GM19438 (cell line): ENCODE measurements around the gene ZC3H7B.
"Not testable (repeated sequence)": the region's sequence is repeated elsewhere in the genome, so short reads cannot be mapped to it uniquely, and the experiment has no call there.

Source experiments
- ATAC-seq: cut with Tn5 transposase; IDR thresholded peaks from one replicate; pipeline ENCODE4 v1.9.1; 2021; ENCODE audit warnings: low read depth; ENCODE audit not compliant: unreplicated experiment

Gene ZC3H7B

DNA sequence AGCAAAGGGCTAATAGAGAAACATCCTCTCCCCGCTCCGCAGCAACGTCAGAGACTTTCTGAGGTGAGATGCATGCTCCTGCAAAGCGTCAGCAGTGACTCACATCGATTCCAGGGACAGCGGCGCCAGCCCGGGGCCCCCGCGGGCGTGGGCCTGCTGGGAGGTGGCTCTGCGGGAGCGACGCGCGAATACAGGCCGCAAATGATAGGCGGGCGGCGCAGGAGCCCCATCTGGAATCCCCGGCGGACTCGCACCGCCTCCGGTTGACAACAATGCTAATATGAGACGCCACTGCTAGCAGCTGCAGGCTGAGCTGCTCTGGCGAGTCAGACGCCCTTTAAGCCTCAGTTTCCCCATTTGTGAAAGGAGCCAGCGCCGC, 15.9 kb upstream of the ZC3H7B start:
- ATAC-seq, result no peak

DNA sequence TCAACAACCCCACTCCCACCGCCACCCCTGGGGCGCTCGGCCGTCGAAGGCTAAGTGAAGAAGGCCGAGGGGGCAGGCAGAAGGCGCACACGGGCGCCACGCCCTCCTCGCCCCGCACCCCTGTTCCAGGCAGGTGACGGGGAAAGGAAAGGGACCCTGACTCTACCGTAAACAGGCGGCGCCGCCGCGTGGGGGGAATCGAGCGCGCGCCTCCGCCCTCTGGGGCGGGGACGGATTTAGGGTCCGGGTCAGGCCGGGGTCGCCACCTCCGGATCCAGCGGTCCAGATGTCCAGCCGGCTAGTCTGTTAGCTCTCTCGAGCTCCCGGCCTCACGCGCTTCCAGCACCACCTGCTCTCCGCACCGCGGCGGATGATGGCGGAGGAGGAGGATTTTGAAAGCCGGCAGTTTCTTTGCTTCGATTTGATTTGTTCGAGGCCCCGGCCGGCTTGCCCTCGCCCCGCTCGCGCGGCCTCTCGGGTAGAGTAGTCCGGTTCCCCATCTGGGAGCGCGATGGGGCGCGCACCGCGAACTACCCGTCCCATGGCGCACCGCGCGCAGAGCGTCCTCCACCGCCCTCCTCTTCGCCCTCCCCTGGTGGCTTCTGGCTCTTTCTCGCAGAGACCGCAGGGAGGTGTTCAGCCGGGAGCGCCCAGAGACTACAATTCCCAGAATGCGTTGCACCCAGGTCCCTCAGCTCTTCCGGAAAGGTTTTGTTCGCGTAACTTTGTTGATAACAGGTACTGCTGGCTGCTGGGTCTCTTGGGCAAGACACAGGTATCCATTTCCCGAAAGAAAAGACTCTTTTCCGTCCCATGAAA, 15.3 kb upstream of the ZC3H7B start, which contains the start of gene RANGAP1:
Gene RANGAP1, minus strand, starts transcription at position 368 of the 819 bp plus-strand sequence. CDS start 5,143 bp downstream, outside the sequence.
- ATAC-seq, result peak; percentile 90

DNA sequence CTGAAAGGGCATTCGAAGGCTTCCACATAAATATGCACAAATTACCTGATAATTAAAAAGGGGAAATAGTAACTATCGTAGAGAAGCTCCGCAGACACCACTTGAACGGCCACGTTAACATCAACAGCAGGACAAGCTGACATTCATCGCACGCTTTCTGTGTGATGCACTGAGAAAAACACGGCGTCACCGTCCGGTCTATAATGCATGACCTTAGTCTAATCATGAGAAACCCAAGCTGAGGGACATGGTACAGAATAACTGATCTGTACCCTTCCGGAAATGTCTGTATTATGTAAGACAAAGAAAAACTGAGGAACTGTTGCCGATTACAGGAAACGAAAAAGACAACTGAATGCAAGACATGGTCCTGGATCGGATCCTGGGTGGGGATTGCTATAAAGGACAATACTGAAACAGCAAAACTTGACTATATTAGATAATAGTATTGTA, 14.7 kb upstream of the ZC3H7B start:
- peak; percentile 12 for ATAC-seq

DNA sequence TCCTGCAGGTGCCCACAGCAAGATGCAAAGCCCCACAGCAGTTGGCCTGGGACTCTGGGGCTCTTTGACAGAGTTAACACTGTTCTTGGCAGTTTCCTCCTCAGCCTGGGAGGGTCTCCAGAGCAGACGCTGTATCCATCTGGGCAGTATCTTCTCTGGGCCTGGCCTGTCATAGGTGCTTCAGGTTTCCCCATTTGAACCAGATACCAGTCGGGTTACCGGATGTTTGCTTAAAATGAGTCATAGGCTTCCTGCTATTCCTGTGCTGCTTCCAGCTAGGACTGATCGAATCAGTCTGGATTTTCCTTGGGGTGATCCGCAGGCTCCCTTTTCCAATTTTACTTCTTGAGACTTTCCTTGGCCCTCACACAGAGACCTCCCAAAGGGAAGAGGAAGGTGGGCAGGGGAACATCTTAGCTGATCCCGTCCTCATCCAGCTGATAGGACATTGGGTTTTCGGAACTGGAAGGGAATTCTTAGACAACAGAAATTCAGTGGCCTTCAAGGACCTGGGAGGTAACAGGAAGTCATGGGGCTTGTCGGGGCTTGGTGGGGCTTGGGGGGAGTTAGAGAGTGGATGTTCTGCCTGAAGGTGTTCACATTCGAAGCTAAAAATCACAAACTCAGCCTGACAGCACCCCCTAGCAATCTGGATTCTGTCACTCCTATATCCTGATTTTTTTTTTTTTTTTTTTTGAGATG, 12.9 kb upstream of the ZC3H7B start:
- no peak for ATAC-seq

DNA sequence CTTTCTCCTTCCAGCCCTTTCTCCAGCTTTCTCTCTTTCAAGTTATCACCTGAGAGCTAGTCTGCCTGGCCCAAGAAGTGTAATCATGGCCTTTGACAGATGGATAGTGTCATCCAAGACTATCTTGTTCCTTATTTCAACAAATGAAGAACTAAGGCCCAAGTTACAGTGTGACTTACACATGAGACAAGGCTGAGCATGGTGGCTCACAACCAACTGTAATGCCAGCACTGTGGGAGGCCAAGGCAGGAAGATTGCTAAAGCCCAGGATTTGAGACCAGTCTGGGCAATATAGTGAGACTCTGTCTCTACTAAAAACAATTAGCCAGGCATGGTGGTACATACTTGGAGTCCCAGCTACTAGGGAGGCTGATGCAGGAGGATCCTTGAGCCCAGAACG, 11.7 kb upstream of the ZC3H7B start:
- ATAC-seq, result no peak

DNA sequence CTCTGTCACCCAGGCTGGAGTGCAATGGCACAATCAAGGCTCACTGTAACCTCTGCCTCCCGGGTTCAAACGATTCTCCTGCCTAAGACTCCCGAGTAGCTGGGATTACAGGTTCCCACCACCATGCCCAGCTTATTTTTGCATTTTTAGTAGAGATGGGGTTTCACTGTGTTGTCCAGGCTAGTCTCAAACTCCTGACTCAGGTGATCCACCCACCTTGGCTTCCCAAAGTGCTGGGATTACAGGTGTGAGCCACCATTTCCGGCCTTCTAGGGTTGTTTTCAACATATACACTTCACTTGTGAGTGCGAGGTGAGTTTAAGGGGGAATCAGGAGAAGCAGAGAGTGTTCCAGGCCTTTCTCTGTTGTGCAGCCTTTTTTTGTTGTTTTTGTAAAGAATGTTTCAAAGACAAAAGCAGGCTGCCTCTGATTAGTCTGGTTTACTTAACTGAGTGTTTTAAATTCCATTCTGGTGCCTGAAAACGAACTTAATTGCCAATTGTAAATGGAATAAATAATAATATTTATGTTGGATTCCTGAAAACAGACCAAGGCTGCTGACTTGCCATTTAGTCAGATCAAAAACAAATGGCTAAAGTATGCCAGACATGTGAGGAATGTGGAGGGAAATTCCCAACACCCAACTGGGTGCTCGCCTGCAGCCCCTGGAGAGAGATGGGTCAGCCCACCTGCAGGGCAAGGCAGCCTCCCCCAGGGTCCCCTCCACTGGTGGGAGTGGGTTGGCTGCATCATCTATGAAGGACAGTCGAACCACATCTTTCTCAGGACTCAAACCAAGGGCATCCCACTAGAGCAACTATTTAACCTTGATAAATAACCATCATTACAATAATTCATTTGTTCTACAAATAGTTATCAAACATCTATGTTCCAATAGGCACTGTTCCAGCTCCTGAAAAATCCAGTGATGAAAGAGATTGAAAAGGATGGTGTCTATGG, 10.8 kb upstream of the ZC3H7B start:
- no peak for ATAC-seq

DNA sequence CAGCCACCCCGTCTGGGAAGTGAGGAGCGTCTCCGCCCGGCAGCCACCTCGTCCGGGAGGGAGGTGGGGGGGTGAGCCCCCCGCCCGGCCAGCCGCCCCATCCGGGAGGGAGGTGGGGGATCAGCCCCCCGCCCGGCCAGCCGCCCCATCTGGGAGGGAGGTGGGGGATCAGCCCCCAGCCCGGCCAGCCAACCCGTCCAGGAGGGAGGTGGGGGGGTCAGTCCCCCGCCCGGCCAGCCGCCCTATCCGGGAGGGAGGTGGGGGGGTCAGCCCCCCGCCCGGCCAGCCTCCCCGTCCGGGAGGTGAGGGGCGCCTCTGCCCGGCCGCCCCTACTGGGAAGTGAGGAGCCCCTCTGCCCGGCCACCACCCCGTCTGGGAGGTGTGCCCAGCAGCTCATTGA, 6.5 kb upstream of the ZC3H7B start:
- ATAC-seq, result not testable (repeated sequence)

DNA sequence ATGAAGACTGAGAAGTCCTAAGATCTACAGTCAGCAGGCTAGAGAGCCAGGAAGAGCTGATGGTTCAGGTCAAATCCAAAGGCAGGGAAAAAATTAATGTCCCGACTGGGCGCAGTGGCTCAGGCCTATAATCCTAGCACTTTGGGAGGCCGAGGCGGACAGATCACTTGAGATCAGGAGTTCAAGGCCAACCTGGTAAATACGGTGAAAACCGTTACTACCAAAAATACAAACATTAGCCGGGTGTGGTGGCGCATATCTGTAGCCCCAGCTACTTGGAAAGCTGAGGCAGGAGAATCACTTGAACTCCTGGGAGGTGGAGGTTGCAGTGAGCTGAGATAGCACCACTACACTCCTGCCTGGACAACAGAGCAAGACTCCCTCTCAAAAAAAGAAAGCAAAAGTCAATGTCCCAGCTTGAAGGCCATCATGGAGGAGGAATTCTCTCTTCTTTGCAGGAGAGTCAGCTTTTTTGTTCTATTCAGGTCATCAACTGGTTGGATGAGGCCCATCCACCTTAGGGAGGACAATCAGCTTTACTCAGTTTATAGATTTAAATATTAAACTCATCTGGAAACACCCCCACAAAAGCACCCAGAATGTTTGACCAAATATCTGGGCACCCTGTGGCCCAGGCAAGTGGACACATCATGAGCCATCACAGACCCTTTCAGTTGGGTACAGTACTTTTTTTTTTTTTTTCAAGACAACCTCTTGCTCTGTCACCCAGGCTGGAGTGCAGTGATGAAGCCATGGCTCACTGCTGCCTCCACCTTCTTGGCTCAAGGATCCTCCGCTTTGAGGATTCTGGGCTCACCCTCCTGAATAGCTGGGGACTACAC, 4.3 kb upstream of the ZC3H7B start:
- ATAC-seq, result no peak

DNA sequence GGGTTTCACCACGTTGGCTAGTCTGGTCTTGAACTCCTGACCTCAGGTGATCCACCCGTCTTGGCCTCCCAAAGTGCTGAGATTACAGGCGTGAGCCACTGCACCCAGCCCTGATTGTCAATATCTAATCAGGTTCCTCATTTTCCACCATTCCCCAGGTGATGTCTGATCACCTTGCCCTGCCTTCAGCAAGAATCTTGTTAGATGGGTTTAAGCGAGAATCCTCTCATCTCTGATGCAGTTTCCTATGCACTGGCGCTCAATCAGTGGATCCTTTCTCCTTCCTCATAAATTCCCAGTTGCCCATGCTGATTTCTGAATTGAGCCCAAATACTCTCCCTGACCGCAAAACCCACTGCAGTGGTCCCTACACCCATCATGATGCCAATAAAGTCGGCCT, 664 bp upstream of the ZC3H7B start:
- no peak for ATAC-seq

DNA sequence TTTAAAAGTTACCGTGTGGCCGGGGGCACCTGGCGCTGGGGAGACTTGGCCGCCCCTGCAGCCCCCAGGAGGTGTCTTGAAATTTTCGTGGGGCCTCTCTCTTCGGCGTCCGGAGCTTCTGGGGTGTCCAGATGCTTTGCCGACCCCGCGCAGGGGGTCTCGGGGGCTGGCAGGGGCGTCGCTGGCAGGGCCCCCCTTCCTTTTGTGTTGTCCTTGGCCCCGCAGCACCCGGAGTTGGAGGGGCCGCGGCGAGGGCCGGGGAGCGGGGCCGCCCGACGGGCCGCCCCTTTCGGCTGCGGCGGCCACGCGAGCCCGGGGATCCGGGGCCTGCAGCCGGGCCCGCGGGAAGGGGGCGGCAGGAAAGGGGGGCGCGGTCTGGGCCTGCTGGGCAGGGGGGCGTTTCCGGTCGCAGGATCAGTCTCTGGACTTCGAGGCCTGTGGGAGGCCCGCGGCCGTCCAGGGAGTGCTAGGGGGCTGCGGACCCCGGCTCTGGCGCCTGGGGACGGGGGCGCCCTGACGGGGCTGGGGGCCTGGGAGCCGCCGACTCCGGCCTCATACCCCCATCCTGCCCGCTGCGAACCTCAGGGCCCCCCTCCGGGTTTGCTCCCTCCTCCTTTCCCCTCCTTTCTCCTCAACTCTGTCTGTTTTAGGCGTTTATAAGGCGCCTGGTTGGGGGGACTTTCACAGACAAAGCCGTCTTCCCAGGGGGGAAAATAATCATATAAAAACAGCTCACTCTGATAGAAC, 869 bp downstream of the ZC3H7B start:
- ATAC-seq, result no peak

DNA sequence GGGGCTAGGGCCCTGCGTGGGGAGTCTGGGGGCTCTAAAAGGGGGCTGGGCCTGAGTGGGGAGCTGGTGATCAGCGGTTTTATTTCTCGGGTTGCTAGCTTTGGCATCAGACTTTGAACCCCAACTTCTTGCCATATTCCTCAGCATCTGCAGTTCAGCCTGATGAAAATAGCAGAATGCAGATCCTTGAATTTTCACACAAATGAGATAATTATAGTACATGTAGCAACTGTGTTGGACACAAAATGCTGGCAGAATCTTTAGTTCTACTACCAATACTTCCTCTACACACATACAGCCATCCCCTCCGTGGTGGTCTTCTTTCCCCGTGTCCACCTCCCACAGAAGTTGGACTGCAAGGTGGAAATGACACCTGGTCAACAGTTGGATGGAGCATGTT, 1.5 kb downstream of the ZC3H7B start:
- no peak for ATAC-seq

DNA sequence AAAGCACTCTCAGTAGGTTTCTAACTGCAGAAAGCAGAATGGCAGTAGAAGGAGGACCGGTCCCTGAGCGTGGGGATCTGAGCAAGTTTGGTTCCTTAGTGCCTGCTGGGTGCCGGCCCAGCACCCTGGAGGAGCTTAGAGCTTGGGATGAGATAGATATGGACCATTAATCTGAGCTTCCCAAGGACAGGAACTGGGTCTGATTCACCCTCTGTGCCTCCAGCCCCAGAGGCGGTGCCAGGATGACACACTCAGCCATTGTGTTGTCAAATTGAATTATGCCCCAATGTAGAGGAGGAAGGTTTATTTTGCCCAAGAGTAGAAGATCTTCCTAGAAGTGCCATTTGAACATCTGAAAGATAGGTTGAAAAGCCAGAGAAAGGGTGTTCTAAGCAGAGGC, 4.3 kb downstream of the ZC3H7B start:
- no peak for ATAC-seq

DNA sequence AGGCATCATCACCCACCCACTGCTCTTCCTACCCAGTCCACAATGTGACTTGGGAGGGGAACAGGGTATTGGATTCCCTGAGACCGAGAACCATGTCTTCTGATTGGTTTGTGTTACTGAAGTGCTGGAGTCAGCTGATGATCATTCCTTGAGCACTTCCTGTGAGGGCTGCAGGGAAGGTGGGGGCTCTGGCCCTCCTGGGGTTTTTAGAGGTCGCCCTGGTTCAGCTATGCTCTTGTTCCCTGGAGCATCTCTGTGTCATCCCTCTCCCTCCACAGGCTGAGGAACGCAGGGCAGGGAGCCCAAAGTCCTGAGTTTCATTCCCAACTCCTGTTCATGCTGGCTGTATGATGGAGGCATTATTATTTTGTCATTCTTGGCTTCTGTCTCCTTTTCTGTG, 6.7 kb downstream of the ZC3H7B start:
- no peak for ATAC-seq

DNA sequence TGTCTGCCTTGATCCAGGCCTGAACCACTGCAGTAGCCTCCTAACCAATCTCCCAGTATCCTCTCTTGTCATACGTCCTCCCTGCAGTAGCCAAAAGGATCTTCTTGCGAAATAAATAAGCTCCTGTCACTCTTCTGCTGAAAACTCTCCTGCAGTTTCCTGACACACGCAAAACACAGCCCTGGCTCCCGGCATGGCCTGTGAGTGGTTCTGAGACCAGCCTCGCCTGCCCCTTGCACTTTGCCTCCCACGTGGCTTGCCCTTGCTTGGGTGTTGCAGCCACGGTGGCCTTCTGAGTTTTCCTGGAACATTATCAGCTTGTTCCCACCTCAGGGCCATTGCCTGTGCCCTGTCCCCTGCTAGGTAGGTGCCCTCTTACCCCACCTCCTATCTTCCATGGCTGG, 7.2 kb downstream of the ZC3H7B start:
- ATAC-seq, result no peak

DNA sequence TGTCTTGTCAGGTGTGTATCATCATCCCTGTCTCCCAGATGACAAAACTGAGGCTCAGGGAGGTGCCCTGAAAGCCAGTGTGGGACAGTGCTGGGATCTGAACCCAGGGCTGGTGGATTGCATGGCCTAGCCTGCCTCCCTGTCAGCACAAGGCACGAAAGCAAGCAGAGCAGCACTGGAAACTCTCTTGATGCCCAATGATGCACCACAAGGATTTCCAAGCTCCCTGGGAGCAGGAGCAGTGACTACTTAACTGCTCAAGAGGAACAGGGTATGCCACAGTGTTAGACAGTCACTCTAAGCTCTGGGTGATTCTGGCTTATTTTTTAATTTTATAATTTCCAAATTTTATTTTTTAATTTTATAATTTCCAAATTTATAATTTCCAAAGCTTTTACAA, 9.0 kb downstream of the ZC3H7B start:
- ATAC-seq, result no peak

DNA sequence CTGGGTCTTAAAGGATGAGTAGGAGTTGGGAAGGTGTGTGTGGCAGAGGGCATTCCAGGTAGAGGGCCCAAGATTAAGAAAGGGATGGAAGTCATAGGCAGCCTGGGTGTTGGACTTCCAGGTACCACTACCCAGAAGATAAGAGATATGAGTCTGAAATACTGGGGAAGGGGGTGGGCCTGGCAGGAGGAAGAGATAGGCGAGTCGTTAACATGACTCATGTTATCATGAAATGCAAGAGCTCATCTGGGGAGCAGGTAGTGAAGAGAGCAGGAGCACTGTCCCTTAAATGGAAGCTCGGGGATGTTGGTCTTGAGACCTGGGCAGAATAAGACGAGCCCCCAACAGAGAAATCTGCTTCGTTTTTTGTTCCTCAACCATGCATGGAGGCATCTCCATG, 10.2 kb downstream of the ZC3H7B start:
- ATAC-seq, result no peak

DNA sequence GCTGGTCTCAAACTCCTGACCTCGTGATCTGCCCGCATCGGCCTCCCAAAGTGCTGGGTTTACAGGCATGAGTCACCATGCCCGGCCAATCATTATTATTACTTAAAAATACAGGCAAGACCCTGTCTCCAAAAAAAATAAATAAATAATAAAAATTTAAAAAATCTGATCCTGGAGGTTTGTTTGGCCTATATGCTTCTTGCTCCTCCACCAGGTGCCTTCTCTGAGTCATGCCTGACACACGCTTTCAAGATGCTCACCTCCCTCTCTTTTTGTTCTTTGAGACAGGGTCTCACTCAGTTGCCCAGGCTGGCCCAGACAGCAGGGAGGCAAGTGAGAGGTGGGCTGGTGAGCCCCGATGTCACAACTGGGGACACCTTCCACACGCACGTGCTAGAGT, 13.5 kb downstream of the ZC3H7B start:
- ATAC-seq, result no peak

DNA sequence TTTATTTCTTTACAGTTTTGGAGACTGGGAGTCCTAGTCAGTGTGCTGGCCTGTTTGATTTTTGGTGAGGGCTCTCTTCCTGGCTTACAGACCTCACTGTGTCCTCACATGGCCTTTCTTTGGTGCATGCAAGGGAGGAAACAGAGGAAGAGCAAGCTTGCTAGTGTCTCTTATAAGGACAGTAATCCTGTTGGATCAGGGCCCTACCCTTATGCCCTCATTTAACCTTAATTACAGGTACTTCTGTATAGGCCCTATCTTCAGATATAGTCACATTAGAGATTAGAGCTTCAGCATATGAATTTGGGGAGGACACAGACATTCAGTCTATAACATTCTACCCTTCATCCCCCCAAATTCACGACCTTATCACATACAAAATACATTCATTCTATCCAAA, 14.3 kb downstream of the ZC3H7B start:
- no peak for ATAC-seq
